GM19467 (cell line): ENCODE results near the gene GLB1L2.

Experiments used
- ATAC-seq: cut with Tn5 transposase; IDR thresholded peaks from one replicate; pipeline ENCODE4 v1.9.1; 2021; ENCODE audit warnings: mild to moderate bottlenecking, moderate library complexity; ENCODE audit not compliant: unreplicated experiment

Gene GLB1L2

GRCh38 chr11:134365011-134365925 lies 33.5 kb downstream of the GLB1L2 start:
- no peak for ATAC-seq

- no peak for ATAC-seq
Measured at GRCh38 chr11:134366254-134366653, 34.5 kb downstream of the GLB1L2 start.

- no peak for ATAC-seq
Measured at GRCh38 chr11:134367781-134368180, 36.0 kb downstream of the GLB1L2 start.

- ATAC-seq, result no peak
Measured at GRCh38 chr11:134369656-134370525, 38.1 kb downstream of the GLB1L2 start.

- no peak for ATAC-seq
Measured at GRCh38 chr11:134370526-134371435, 39.0 kb downstream of the GLB1L2 start.

- no peak for ATAC-seq
Measured at GRCh38 chr11:134371436-134372185, 39.8 kb downstream of the GLB1L2 start.

- ATAC-seq, result no peak
Measured at GRCh38 chr11:134372536-134372935, 40.7 kb downstream of the GLB1L2 start.

GRCh38 chr11:134372961-134373360 lies 41.2 kb downstream of the GLB1L2 start:
- no peak for ATAC-seq

GRCh38 chr11:134373591-134374052 lies 41.8 kb downstream of the GLB1L2 start:
- ATAC-seq, result no peak

- no peak for ATAC-seq
Measured at GRCh38 chr11:134374171-134374570, 42.4 kb downstream of the GLB1L2 start.

GRCh38 chr11:134374891-134375550 lies 43.2 kb downstream of the GLB1L2 start:
- no peak for ATAC-seq

GRCh38 chr11:134376150-134376921 lies 44.5 kb downstream of the GLB1L2 start:
- ATAC-seq, result no peak

GRCh38 chr11:134377876-134378275 lies 46.1 kb downstream of the GLB1L2 start:
- ATAC-seq, result no peak

- ATAC-seq, result no peak
Measured at GRCh38 chr11:134379241-134379640, 47.5 kb downstream of the GLB1L2 start.

- ATAC-seq, result no peak
Measured at GRCh38 chr11:134380229-134380628, 48.4 kb downstream of the GLB1L2 start.

- no peak for ATAC-seq
Measured at GRCh38 chr11:134380785-134381184, 49.0 kb downstream of the GLB1L2 start.

GRCh38 chr11:134382257-134382656 lies 50.5 kb downstream of the GLB1L2 start:
- no peak for ATAC-seq

GRCh38 chr11:134382830-134383229 lies 51.0 kb downstream of the GLB1L2 start:
- no peak for ATAC-seq
